Measurements from ENCODE around the gene ZXDA.
"Not testable (repeated sequence)": the region's sequence is repeated elsewhere in the genome, so short reads cannot be mapped to it uniquely, and the experiment has no call there.

Gene ZXDA, protein sequence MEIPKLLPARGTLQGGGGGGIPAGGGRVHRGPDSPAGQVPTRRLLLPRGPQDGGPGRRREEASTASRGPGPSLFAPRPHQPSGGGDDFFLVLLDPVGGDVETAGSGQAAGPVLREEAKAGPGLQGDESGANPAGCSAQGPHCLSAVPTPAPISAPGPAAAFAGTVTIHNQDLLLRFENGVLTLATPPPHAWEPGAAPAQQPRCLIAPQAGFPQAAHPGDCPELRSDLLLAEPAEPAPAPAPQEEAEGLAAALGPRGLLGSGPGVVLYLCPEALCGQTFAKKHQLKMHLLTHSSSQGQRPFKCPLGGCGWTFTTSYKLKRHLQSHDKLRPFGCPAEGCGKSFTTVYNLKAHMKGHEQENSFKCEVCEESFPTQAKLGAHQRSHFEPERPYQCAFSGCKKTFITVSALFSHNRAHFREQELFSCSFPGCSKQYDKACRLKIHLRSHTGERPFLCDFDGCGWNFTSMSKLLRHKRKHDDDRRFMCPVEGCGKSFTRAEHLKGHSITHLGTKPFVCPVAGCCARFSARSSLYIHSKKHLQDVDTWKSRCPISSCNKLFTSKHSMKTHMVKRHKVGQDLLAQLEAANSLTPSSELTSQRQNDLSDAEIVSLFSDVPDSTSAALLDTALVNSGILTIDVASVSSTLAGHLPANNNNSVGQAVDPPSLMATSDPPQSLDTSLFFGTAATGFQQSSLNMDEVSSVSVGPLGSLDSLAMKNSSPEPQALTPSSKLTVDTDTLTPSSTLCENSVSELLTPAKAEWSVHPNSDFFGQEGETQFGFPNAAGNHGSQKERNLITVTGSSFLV

DNA sequence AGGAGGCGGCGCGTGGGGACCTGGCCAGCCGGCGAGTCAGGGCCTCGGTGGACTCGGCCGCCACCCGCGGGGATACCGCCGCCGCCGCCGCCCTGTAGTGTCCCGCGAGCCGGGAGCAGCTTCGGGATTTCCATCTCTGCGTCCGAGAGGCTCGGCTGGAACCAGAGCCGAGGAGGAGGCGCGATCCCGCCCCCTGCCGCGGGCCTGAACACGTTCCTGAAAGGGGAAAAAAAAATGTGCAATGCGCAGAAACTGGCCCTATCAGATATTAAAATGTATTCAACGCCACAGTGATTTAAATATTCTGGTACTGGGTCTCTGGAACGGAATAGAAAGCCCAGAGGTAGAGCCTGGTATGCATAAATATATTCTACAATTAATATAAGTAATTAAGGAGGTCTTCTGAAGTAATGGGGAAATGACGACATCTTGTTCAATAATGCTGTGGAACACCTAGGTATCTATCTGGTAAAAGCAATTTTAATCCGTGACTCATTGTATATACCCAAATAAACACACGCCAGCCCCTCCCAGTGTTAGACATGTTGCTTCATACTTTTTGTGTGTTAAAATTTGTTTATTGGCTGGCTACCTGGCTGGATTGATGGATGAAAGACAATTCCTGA, at the start of gene ZXDA:
TSS of gene ZXDA (minus strand) at position 172 of the 626 bp plus-strand sequence. CDS start at position 134, 38 bp downstream.
- DNase-seq, result not testable (repeated sequence)

DNA sequence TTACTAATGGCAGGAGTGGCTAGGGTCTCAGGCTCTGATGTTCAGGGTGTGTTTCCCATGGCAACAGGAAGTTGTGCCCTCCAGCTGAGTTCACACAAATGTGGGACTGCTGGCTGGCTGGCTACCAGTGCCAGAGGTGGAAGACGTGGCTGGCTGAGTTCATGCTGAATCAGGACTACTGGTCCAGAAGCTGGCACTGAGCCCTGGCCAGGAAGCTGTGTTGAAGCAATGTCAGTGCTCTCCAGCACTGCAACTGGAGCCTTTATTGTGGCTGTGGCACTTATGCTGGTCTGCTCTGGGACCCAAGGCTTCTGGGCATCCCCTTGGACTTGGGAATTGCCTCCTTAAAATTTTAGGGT, 42.0 kb upstream of the ZXDA start:
- no peak for DNase-seq

DNA sequence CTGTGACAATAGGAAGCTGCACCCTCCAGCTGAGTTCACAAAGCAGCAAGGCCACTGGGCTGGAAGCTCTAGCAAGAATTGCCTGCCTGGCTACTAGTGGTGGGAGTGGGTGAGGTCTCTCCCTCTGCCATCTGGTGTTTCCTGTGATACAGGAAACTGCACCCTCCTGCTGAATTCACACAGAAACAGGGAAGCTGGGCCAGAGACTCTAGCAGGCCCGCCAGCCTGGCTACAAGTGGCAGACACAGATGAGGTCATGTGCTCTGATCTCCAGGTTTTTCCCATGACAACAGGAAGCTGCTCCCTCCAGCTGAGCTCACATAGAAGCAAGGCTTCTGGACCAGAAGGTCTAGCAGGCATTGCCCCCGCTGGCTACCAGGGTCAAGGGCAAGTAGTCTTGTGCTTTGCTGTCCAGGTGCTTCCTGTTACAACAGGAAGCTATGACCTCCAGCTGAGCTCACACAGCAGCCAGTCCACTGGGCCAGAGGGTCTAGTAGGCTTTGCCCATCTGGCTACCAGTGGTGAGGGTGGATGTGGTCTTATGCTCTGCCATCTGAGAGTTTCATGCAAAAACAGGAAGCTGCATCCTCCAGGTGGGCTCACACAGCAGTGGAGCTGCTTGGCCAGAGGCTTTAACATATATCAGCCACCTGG, 41.5 kb upstream of the ZXDA start:
- DNase-seq, result no peak

DNA sequence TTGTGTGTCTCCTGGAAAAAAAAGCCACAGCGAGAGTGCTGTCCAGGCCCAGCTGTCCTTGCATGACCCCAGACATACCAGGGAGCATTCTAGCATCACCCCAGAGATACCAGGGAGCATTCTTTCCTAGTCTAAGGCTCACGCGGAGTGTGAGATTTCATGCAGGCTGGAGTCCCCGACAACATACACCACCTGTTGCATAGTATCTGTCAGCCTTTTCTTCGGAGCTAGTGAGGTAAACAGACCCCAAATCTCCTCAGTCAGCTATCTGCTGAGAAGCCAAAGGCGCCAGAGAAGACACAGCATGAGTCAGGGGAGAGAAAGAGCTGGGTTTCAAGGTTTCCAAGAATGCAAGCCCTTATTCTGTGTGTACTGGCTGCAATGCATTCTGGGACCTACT, 23.1 kb upstream of the ZXDA start:
- no peak for DNase-seq

DNA sequence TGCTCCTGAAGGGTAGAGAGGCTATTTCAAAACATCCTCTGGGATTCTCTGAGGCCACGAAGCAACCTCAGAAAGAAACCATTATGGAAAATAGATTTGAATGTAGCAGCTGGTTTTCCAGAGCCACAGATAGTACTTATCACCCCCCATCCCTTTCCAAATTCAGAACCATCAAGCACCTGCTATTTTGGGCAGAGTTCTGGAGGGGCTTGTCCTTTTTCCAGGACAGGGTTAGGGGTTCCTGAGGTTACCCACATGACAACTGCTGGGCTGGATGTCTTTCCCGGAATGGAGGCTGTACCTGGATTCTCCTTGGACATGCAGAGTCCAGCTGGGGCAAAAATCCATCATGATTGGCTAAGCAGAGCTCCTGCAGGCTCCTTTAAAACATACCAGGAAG, 22.0 kb upstream of the ZXDA start:
- no peak for DNase-seq

DNA sequence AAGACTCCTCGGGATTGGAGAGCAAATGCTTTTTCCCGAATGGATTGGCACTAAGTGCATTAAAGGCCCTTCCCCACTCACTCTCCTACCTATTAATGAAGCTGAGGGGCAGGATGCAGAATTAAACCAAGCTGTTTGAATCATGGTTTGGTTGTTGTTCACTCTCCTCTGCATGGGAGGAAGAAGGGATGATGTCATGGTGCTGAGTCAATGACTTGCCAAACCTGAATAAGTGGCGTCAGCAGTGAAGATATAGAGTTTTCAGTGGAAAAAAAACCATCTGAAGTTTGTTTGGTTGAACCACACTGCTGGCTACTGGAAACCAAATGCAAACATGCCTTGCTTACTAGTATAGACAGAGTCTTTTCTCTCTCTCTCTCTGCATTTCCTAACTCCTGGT, 19.8 kb upstream of the ZXDA start:
- DNase-seq, result no peak

DNA sequence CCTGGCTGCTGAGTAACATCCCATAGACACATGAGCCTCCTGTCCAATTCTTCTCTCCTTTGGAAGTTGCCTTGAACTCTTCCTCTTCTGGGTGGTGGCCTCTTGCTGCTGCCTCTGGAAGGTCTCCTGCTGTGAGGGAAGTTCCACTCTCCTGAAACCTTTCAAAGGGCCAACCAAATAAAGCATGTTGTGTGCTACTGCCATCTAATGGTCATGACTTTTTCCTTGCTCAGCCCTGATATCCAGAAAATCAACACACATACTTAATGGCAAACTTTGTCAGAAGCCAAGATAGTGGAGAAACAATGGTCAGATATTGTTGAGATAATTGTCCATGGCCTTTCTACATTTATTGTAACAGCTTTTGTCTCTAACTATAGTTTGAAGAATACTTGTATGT, 19.1 kb upstream of the ZXDA start:
- no peak for DNase-seq

DNA sequence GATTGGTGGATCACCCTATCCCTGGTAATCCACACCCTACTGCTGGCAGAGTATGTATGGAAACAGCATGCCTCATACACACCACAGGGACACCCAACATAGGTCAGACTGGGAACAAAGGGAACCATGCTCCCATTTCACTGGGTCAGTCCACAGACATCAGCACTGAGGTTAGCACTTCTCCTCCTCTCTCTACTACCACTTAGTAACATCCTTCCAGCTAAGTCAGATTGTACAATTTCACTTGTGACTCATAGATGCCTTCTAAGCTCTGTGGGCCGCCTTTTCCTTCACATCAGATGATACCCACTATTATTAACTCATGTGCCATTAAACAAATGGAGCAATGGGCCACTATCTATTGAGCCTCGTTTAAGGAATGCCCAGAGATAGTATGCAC, 15.5 kb upstream of the ZXDA start:
- DNase-seq, result no peak

DNA sequence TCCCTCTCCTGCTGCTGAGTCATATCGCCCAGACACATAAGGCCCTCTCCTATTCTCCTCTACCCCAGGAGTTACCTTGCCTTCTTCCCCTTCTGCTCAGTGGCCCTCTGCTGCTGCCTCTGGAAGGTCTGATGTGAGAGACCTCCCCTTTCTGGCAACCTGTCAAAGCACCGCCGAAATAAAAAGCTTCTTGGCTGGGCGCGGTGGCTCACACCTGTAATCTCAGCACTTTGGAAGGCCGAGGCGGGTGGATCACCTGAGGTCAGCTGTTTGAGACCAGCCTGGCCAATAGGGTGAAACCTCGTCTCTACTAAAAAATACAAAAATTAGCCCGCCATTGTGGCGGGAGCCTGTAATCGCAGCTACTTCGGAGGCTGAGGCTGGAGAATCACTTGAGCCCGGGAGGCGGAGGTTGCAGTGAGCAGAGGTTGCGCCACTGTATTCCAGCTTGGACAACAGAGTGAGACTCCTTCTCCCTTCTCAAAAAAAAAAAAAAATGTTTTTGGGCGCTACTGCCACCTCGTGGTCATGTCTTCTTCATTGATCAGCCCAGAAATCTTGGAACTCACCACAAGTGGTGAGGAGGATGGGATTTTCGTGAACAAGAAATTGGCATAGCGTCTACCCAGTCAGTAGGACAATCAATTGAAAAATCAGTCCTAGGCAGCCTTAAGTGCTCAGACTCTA, 8.6 kb upstream of the ZXDA start:
- DNase-seq, result no peak

DNA sequence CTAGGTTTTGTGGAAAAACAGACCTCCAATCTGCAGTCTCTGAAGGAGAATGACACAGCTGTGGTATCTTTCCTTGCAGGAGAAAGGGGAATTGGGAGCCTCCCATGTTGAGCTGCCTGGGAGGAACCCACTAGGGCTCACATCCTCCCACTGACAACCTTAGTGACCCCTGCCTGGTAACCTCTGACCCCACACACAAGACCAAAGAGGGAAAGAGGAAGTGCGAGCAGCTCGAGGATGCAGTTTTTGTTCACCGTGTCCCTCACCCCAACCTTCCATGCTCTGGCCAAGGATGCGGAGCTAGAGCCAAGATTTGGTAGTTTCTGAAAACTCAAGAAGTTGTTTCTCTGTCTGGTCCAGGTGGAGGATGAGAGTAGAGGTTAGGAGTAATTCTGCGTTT, 5.4 kb upstream of the ZXDA start:
- no peak for DNase-seq

DNA sequence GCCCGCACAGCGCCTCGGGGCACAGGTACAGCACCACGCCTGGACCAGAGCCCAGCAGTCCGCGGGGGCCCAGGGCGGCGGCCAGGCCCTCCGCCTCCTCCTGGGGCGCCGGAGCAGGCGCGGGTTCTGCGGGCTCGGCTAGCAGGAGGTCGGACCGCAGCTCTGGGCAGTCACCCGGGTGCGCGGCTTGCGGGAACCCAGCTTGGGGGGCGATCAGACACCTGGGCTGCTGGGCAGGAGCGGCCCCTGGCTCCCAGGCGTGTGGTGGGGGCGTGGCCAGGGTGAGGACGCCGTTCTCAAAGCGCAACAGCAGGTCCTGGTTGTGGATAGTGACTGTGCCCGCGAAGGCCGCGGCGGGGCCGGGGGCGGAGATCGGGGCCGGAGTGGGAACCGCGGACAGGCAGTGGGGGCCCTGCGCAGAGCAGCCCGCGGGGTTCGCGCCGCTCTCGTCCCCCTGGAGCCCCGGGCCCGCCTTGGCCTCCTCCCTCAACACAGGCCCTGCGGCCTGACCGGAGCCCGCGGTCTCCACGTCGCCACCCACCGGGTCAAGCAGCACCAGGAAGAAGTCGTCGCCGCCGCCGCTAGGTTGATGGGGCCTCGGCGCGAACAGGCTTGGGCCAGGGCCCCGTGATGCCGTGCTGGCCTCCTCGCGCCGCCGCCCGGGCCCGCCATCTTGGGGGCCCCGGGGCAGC, 517 bp downstream of the ZXDA start:
- DNase-seq, result not testable (repeated sequence)

DNA sequence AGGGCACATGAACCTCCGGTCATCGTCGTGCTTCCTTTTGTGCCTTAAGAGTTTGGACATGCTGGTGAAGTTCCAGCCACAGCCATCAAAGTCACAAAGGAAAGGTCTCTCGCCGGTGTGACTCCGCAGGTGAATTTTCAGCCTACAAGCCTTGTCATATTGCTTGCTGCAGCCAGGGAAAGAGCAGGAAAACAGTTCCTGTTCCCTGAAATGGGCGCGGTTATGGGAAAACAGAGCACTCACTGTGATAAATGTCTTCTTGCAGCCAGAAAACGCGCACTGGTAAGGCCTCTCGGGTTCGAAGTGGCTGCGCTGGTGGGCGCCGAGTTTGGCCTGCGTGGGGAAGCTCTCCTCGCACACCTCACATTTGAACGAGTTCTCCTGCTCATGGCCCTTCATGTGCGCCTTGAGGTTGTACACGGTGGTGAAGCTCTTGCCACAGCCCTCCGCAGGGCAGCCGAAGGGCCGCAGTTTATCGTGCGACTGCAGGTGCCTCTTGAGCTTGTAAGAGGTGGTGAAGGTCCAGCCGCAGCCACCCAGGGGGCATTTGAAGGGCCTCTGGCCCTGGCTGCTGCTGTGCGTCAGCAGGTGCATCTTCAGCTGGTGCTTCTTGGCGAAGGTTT, 1.2 kb downstream of the ZXDA start:
- DNase-seq, result not testable (repeated sequence)

DNA sequence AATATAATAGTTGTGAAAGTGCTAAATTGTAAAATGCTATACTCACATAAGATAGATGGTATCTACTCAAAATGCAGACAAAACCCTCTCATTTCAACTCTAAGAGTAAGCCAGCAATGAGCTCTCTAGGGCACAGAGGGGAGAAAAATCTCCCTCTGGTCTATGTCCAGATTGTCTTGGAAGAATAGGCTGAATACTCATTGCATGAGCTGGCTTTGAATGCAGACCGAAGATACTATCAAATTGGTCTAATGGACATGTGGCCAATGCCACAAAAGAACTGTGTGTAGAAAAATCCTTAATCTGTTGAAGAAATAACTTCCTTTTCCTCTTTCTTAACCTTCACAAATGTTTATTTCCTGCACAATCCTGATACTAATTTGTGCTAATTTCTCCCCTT, 3.5 kb downstream of the ZXDA start:
- no peak for DNase-seq

DNA sequence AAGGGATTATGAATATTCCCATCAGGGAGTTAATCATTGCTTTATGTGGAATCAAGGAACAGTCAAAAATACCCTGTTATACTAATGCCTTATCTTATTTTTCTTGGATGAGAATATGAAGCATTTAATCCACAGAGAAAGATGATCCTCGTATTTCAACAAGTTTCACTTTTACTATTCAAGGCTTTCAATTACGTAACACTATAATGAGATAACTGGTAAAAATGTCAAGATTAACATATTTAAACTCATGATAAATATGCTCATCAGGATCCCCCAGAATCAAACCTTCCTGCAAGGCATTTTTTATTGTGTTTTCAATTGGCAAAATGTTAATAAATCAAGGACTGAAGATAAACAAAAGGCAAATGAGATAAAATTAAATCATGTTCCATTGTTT, 5.1 kb downstream of the ZXDA start:
- no peak for DNase-seq

DNA sequence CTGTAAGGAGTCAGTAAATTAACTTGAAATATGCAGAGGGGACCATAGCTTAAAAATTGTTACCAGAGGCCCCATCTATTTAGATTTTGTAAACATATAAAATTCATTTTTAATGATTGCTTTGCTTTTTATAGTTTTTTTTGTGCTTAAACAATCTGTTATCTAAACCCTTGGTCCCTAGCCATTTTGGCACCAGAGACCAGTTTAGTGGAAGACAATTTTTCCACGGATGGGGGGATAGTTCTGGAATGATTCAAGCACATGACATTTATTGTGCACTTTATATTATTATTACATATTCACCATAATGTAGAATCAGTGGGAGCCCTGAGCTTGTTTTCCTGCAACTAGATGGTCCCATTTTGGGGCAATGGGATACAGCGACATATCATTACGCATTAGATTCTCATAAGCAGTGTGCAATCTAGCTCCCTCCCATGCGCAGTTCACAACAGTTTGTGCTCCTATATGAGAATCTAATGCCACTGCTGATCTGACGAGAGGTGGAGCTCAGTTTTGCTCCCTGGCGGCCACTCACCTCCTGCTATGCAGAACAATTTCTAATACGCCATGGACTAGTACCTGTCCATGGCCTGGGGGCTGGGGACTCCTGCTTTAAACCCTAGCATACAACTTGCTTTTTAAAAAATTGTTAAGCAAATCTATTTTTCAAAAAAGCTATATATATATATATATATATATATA, 5.9 kb downstream of the ZXDA start:
- no peak for DNase-seq

DNA sequence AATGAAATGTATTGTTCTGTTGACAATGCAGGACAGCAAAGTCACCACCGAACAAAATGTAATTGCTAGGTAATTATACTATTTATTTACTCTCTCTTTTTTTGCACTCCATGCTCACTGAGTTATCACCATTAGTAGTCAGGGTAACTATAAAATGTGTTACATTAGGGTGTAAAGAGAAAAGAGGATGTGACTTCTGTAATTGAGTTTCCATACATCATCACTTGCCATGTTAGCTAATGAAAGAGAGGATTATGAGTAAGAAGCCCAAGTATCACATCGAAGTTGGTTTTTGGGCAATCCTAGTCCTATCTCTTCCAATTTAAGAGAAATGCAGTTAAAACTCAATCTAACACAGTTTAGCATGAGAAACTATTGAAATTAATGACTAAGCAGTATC, 7.6 kb downstream of the ZXDA start:
- no peak for DNase-seq

DNA sequence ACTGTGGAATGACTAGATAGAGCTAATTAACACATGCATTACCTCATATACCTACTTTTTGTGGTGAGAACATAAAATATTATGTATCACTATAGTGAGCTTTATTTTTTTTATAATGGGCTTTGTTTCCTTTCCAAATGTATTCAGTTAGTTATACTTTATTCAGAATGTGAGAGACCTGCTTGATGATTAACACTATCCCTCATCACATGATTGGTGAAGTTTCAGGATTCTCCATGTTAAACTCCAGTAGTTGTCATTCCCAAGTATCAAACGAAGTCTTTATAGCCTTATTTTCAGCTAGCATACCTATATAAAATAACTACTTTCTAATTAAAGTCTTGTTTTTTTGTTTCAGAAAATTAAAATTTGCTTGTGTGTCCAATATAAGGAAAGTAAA, 8.8 kb downstream of the ZXDA start:
- no peak for DNase-seq

DNA sequence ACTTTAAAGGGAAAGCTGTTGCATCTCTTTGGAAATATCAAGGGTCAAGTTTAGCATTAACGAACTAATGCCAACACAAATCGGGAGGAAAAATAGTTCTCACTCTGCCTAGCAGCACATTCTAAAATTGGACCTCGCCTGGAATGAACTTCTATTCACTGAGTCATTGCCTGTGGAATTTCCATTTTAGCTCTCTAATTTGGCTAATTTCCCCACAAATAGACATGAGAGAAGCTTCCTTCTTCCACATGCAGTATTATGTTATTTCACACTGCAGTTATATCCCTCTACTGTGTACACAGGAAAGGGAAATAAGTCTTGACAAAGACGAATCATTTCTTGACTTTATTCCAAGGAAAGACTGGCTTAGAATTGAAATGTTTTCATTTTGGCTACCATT, 9.3 kb downstream of the ZXDA start:
- no peak for DNase-seq

DNA sequence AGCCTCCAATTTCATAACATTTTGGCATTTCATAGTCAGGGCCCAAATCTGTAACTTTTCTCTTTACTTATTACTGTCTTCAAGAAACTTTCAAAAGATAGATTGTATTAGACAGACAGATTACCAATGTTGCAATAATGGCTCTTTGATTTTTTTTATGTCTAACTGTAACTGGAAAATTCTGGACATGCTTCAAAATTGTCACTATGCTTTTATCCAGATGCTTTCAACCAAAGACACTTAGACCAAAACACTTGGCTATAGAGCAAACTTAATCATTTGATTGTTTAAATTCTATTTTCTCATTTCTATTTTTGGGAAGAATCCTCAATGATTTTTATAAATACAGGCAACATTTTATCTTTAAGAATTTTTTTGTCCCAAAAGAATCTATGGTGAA, 10.4 kb downstream of the ZXDA start:
- DNase-seq, result no peak

DNA sequence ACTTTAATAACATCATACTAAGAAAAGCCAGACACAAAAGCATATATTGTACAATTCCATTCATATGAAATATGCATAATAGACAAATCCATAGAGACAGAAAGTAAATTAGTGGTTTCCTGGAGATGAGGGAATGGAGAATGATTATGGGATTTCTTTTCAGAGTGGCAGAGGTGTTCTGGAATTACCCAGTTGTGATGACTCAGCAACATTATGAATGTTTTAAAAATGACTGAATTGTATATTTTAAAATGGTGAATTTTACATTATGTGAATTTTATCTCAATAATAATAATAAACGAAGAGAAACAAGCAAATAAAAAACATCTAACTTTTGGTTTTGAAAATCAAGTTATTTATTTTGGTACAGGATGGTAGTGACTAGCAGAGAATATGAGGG, 11.2 kb downstream of the ZXDA start:
- no peak for DNase-seq

DNA sequence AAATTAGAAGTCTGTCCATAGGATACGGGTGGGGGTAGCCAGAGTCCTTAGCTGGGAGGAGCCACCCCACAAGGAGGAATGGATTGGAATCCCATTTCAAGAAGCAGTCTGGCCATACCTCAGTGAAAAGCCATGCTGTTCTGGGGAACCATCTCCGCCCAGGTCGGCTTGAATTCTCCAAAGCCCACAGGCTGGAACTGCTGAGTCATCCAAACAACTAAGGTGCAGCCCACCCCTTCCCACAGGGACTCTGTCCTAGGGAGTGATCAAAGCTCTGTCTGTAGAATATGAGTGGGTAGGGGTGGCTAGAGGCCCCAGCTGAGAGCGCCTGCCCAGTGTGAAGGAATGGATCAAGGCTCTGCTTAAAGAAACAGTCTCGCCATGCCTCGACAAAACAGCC, 38.8 kb downstream of the ZXDA start:
- no peak for DNase-seq
